ENCODE results near the gene GMDS.

GRCh38 chr6:2197984-2198383, 47.4 kb downstream of the GMDS start:
- no peak for TF ChIP-seq CTCF (IDR thresholded peaks at IDR 0.05)
- no peak for TF ChIP-seq POLR2A (IDR thresholded peaks at IDR 0.05)
